ENCODE data around the gene ZNF563.

Gene ZNF563

DNA sequence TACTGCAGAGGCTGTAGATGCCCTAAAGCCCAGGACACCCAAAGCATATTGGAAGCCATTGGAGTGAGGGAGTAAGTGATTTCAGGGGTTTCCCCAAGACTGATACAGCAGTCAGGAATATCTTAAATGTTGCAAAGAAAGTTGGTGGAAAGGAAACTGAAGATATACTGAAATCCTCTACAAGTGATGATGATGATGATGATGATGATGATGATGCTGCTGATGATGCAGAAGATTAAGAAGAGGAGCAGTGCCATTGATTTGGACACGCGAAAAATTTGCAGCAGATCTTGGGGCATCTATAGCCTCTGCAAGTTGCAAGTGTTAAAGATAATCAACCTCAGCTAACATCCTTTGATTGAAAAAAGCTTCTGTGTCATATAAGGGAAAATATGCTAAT lies 62.6 kb downstream of the ZNF563 start:
- H3K9me3 ChIP-seq (ENCODE audit: insufficient read depth, low read depth, low read length): peaks cover 32% of the 10 kb centered on the region
- no peak overlapping the region for H3K4me3 ChIP-seq (ENCODE audit: low read length, poor library complexity, severe bottlenecking)
- H3K79me2 ChIP-seq (ENCODE audit: insufficient read depth, low read length): peaks cover 4% of the 10 kb centered on the region; the same call in 1 of the 2 replicates
- H3K9ac ChIP-seq (ENCODE audit: low read depth, low read length, poor library complexity, severe bottlenecking): no peak overlapping the region
- H2AFZ ChIP-seq (ENCODE audit: low read length): no peak overlapping the region
- no peaks in the 10 kb centered on the region for H3K9me2 ChIP-seq (replicated peaks; ENCODE audit: low read depth, low read length)
- no peak overlapping the region for H3K4me2 ChIP-seq (ENCODE audit: low read depth, low read length, poor library complexity, severe bottlenecking)
- no peaks in the 10 kb centered on the region for H3K4me1 ChIP-seq (ENCODE audit: insufficient read depth, low read length, poor library complexity, severe bottlenecking)
- peaks cover 15% of the 10 kb centered on the region for H3K27me3 ChIP-seq (ENCODE audit: insufficient read depth, low read length, poor library complexity, severe bottlenecking)
- TF ChIP-seq, protein P1, sequence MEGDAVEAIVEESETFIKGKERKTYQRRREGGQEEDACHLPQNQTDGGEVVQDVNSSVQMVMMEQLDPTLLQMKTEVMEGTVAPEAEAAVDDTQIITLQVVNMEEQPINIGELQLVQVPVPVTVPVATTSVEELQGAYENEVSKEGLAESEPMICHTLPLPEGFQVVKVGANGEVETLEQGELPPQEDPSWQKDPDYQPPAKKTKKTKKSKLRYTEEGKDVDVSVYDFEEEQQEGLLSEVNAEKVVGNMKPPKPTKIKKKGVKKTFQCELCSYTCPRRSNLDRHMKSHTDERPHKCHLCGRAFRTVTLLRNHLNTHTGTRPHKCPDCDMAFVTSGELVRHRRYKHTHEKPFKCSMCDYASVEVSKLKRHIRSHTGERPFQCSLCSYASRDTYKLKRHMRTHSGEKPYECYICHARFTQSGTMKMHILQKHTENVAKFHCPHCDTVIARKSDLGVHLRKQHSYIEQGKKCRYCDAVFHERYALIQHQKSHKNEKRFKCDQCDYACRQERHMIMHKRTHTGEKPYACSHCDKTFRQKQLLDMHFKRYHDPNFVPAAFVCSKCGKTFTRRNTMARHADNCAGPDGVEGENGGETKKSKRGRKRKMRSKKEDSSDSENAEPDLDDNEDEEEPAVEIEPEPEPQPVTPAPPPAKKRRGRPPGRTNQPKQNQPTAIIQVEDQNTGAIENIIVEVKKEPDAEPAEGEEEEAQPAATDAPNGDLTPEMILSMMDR (conservative IDR thresholded peaks at IDR 0.05; ENCODE audit: low read length): no peak
- no peak for TF ChIP-seq EZH2phosphoT487 (IDR thresholded peaks at IDR 0.05; ENCODE audit: borderline replicate concordance)
- peaks cover 63% of the 10 kb centered on the region for H3K36me3 ChIP-seq (ENCODE audit: insufficient read depth, low read length)
- H3F3A ChIP-seq (ENCODE audit: low read depth): no peaks in the 10 kb centered on the region
- H4K20me1 ChIP-seq (ENCODE audit: insufficient read depth, low read length, poor library complexity, severe bottlenecking): no peaks in the 10 kb centered on the region
